GM19099 (cell line): ENCODE results near the gene PLCG2.

Experiments used
- POLR2A ChIP-seq: IDR thresholded peaks from 3 replicates; pipeline ENCODE4 v1.6.1; 2011; ENCODE audit warnings: low read depth; ENCODE audit not compliant: insufficient read length; ENCODE audit errors: extremely low read depth

The PLCG2 gene

GRCh38 chr16:81836279-81837054, 57.4 kb downstream of the PLCG2 start:
- no peak for TF ChIP-seq POLR2A

DNA sequence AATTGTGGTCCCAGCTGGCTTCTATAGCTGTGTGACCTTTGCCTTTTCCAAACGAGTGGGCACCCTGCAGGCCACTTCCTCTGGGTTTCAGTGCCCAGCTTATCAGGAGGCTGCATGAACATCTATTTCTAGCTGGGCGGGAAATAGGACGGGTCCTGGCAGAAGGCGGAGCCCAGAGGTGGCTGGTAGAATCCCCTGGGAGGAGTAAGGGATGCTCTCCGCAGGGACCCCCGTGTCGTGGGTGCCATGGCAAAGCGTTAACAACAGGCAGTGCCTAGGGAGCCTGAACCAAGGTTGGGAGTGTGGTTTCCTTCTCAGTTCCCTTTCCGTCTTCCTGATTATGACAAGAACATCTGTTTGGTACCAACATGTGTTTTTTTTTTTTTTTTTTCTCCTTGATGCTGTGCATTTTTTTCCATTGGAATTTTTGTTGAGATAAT, 58.2 kb downstream of the PLCG2 start:
- no peak for TF ChIP-seq POLR2A

- no peak for TF ChIP-seq POLR2A
These were observed 59.7 kb downstream of the PLCG2 start for GRCh38 chr16:81838794-81839193.

DNA sequence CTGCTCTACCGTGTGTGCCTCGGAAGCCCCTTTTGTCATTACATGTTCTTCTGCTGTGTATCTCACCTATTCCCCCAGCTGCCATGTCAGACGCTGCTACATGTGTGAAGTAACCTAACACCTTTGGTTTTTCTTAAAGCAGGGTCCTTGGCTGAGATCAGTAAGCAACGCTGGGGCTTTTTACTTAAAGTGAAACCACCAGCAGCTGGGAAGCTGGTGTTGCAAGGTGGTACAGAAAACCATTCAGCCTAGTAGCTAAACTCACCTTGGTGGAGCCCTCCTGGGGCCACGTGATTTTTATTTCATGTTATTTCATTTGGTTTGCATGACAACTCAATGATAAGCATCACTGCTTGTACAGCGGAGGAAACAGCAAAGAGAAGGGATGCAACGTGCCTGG, 62.6 kb downstream of the PLCG2 start:
- no peak for TF ChIP-seq POLR2A

DNA sequence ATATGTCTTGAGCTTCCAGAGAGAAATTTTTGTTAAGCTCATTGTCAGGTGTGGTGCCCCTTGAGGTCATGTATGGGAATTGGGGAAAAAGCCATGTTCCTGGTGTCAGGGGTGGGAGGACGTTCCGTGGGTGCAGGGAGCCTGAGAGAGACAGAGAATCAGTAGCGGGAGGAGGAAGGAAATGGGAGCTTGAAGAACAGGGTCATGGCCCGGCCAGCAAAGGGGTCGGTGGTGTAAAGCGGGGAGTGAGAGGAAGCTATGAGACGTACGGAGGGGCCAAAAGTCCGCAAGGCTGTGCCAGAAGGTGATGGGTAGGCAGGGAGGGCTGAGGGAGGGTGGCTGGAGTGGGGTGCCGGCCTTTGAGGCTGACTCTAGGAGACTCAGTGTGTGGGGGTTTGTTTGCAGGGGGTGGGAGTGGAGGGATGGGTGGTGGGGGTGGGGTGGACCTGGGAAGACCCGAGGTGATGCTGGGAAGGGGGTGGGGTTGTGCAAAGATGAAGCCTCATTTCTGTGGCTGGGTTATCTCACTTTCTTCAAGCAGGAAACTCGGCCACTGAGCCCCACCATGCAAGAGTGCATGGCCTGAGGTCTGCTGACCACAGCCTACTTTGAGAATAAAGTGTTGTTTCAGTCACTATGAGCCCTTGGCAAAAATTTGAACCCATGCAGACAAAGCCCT, 63.6 kb downstream of the PLCG2 start:
- TF ChIP-seq POLR2A: no peak

- TF ChIP-seq POLR2A: no peak
These were observed 64.1 kb downstream of the PLCG2 start for GRCh38 chr16:81843243-81843582.

GRCh38 chr16:81843683-81844082, 64.6 kb downstream of the PLCG2 start:
- TF ChIP-seq POLR2A: no peak

- no peak for TF ChIP-seq POLR2A
These were observed 67.0 kb downstream of the PLCG2 start for GRCh38 chr16:81846105-81846504.

GRCh38 chr16:81848306-81848853, 69.3 kb downstream of the PLCG2 start:
- no peak for TF ChIP-seq POLR2A

GRCh38 chr16:81850197-81850944, 71.3 kb downstream of the PLCG2 start:
- TF ChIP-seq POLR2A: no peak

GRCh38 chr16:81852347-81852746, 73.3 kb downstream of the PLCG2 start:
- no peak for TF ChIP-seq POLR2A

DNA sequence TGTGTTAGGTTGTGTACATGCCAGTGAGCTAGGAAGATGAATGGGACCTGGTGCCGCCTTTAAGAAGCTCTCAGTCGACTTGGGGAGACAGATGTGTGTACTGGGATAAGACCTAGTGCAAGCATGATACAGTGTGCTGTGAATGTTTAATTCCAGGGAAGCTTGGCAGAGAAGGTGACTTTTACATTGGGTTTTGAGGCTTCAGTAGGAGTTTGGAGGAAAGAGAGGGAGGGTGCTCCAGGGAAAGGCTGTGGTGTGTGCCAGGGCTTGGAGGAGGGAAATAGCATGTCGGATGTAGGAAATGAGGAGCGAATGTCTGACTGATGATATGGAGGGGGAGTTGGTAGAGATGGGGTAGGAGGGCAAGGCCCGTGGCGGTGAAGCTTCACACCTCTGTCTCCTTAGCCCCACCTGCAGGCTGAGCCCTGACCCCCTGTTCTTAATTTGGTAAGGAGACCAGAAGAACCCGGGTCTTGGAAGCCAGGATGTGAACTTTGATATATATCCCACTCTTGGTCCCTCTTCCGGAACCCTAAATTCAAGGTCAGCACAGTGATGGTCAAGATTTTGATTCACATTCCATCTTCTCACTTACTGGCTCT, 76.6 kb downstream of the PLCG2 start:
- no peak for TF ChIP-seq POLR2A

- TF ChIP-seq POLR2A: no peak
These were observed 81.5 kb downstream of the PLCG2 start for GRCh38 chr16:81860287-81861266.

GRCh38 chr16:81861503-81861902, 82.4 kb downstream of the PLCG2 start:
- TF ChIP-seq POLR2A: no peak
